HG02642 (cell line): Measurements from ENCODE around the gene CSMD2.

Source experiments
- ATAC-seq: cut with Tn5 transposase; IDR thresholded peaks from one replicate; pipeline ENCODE4 v1.9.1; 2021; ENCODE audit warnings: mild to moderate bottlenecking; ENCODE audit not compliant: unreplicated experiment, poor library complexity

CSMD2 gene

DNA sequence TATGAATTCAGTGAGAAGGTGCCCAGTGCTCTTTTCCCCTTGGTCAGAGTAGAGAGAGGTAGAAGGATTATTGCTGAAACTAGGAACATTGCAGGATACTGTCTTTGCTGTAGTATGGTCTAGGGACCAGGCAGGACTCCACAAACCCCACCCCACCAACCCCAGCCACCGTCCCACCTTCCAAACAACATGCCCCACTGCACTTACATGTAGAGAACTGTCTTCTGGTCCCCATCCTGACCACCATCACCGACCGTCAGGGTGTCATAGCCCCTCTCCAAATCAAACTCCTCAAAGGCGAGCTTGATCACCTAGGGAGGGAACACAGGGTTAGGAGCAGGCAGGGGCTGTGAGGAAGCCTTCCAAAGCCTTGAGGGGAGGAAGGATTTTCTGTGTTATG, 372.8 kb downstream of the CSMD2 start:
- ATAC-seq, result no peak

DNA sequence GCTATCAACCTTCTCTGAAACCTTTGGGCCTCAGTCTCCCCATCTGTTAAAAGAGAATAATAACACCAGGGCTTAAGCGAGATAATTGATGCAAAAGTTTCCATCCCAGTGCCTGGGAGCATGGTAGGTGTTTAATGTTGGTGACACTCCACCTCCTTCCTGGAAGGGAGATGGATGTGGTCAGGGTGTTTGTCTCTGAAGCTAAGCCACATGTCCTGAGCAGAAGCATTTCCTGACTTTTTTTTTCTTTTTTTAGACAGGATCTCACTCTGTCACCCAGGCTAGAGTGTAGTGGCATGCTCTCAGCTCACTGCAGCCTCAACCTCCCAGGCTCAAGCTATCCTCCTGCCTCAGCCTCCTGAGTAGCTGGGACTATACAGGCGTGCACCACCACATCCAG, 373.8 kb downstream of the CSMD2 start:
- no peak for ATAC-seq

DNA sequence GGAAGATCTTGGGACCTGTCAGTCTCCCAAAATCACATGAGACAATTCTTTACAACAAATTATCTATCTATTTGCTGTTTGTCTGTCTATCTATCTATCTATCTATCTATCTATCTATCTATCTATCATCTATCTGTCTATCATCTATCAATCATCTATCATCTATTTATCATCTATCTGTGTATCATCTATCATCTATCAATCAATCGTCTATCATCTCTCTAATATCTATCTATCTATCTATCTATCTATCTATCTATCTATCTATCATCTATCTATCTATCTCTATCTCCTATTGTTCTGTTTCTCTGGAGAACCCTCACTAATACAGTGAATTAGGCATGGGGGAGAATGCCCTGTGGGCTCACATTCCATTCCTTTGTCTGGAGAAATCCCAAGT, 374.5 kb downstream of the CSMD2 start:
- no peak for ATAC-seq

DNA sequence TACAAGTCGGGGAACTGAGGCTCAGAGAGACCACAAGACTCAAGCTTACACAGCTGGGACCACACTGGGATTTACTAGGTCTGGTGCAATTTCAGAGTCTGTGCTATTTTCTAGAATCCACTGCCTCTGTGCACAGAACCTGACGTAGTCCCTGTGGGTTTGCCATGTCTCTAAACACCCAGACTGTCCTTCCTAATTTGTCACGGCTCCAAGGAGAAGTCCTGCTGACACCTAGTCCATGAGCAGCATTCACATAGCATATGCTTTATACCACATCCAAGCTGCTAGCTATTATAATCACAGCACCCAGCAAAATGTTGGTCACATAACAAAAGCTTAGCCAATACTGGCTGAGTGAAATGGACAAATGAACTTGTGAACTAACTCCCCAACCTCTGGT, 380.2 kb downstream of the CSMD2 start:
- ATAC-seq, result no peak

DNA sequence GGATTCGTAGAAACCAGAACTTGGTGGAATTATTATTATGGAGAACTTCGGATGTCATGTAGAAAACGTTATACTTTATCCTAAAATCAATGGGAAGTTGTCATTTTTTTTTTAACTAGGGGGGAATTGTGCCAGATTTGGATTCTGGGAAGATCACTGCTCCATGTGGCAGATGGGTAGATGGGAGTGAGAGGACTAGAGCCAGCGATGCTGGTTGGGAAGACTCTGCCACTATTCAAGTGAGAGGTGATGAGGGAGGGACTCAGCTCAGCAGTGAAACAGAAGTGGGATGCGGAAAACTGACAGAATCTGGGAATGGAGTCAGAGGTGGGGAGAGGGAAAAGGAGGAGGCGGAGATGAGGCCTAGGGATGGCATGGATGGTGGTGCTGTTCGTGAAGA, 382.3 kb downstream of the CSMD2 start:
- ATAC-seq, result no peak

DNA sequence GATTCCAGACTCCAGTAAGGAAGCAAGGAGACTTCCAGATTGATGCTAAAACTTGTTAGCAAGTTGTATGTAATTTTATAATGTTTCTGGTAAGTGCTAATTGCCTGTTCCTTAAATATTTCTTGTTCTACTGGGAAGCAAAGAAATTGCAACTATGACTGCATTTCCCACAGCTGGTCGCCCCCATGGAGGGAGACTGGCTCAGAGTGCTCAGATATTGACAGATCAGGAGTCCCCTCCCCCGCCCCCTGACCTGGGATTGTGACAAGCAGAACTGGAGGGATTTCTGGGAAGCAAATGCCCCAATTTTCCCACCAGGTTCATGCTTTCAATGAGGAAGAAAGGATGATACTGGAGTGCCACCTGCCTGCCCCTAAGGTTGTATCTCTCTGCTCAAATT, 383.4 kb downstream of the CSMD2 start:
- ATAC-seq, result no peak

DNA sequence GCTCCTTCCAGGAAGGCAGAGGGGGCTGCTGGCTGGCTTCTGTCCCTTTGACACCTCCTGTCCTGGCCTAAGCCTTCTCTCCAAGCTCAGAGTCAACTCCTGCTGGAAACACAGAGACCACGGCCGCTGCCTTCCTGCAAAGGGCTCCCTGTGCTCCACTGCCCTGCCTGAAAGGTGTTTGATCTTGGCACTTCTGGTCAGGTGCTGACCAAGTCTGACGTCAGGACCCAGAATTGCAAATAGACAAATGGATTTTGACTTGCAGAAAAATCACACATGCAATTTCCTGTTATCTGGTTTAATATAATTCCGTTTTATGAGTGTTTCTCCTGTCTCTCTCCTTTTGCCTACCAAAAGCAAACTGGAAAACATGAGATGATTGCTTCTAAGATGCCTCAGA, 387.7 kb downstream of the CSMD2 start:
- no peak for ATAC-seq

DNA sequence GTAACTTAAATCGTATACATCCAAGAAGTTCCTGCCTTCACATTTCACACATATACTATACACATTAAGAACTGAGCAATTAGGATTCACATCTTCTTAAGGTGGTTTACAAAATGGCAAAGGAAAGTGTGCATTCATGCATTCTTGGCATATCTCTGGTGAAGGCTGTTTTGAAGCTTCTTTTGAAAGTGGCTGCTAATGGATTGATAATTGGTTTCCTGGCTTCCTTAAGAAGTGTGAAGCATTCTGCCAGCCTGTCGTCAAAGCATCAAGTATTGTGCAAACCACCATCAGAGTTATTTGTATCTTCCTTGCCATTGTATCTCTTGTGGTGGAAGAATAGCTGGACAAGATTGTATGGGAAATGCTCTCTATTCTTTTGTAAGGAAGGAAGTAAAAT, 396.2 kb downstream of the CSMD2 start:
- ATAC-seq, result no peak

DNA sequence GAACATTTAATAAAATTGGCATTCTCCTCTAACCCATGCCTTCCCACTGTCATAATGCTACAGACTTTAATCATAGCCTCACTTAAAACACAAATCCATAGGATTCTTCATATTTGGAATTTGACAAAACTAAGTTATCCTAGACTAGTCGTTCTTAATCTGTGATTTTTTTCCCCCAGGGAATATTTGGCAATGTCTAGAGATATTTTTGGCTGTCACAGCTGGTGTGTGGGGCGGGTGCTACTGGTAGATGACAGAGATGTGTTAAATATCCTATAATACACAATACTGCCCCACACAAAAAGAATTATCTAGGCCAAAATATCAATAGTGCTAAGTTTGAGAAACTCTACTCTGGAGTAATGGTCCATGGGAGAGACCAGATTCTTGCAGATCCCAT, 396.9 kb downstream of the CSMD2 start:
- no peak for ATAC-seq

DNA sequence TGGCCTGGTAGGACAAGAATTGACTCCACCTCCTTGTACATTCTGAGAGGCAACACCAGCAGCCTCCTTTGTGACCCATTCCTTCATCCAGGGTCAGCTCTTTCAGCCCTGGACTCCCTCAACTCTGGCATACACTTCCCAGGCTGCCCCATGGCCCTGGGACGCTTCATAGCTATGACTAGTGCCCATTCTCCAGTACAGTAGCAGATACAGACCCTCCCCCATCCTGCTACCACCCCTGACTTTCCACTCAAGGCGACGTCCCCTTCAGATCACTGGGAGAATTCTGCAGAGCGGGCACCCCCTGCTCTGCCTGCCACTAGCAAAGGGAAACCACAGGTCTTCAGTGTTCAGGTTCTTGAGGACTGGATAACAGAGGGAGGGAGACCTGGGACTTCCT, 400.9 kb downstream of the CSMD2 start:
- no peak for ATAC-seq

DNA sequence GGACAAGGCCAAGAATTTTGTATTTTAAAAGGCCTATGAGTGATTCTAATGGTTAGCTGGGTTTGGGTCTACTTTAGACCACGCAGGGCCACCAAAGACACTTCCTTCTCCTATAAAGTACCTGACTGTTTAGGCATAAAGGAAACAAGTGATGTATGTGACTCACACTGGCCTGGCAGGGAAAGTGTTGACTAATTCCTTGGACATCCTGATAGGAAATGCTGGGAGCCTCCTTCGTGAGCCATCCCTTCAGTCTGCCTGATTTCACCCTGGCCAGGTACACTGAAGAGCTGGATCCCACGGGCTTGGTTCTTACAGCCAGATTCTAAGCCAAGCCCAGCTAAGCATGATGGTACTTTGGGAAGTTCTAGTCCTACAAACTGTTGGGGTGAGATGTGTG, 401.6 kb downstream of the CSMD2 start:
- ATAC-seq, result no peak

DNA sequence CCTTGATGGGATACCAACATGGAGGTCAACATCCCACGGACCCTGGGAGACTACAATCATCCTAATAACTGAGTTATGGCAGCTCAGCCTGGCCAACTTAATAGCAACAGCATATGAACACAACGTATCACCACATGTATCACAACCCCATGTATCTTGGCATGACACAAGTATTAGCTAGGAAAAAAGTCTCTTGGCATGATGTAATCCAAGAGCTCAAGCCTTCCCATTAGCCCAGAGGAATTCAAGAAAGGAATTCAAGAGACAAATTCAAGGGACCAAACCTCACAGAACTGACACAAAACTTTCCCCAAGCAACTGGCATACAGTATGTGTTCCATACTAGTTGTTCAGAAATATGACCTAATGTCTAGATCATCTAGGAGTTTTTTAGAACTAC, 402.1 kb downstream of the CSMD2 start:
- no peak for ATAC-seq

DNA sequence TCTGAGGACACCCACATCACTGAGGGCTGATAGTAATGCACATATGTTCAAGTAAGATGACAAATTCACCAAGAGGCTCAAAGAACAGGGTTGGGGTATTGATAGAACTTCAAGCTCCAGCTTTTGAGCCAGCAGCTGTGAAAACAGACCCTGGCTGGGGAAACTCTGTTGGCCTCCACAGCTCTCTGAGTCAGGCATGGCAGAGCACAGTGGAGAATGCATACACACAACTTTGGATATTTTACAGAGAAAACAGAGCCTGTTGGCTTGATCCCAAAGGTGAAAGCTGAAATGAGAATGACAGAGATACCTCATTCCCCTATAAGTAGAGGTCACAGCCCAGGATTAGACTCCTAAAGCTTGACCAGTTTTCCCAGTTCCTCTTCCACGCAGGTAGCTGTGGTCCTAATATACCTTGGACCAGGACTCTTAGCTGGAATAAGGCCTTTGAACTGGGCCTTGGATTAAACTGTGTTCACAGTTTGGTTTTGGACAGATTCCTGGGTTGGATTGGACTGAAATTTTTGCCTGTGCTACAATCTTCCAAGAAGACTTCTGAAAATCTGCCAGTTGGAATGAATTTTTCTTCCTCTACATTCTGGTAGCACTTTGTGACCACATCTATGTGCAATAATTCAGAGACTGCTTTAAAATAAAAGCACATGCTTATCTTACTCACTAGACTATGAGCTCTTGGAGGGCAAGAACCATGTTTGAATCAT, 402.8 kb downstream of the CSMD2 start:
- no peak for ATAC-seq

DNA sequence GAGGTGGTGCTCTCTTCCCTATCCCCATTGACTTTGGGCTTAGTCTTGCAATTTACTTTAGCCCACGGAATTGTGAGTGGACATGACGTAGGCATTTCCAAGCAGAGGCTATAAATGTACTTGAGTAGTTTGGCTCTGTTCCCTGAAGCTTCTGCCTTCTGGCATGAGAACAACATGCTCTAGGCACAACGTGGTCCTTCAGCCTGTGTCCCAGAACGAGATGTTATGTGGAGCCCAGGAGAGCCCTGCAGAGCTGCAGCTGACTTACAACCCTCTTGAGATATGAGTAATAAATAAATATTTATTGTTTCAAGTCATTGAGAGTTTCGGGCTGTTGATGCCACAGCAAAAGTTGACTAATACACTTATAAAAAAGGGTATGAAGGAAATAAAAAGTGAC, 406.3 kb downstream of the CSMD2 start:
- no peak for ATAC-seq

DNA sequence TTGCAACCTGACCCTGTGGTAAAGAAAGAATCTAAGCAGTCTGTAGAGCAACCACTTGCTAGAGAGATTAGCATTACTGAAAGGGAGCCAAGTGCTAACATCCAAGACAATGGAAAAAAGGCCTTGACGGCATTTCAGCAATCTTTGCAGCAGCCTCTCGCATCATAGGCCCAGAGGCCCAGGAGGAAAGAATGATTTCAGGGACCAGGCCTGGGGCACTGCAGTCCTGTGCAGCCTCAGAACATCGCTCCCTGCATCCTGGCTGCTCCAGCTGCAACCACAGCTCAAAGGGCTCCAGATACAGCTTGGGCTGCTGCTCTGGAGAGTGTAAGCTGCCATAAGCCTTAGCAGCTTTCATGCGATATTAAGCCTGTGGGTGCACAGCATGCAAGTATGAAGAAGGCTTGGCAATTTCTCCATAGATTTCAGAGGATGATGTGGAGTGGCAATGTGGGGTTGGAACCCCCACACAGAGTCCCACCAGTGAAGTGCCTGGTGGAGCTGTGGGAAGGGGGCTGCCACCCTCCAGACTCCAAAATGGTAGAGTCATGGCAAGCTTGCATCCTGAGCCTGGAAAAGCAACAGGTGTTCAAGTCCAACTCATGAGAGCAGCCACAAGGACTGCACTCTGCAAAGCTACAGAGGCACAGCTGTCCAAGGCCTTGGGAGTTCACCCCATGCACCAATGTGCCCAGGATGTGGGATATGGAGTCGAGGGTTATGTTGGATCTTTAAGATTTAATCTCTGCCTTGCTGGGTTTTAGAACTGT, 411.8 kb downstream of the CSMD2 start:
- no peak for ATAC-seq

DNA sequence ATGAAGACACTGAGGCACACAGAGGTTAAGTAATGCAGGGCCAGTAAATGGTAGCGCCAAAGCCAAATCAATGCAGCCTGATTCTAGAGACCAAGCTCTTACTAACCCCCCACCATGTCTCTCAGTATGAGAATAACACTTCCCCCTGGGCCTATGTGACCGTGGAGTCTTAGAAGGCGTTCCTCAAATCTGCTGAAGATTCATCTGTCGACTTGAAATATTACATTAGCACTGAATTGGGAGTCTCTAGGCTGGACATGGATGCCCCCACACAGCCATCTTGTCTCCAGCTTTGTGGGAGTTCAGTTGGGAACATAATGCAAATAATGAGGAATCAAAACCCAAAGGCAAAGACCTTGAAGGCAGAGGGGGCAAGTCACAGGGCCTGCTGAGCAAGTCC, 419.1 kb downstream of the CSMD2 start:
- ATAC-seq, result no peak

DNA sequence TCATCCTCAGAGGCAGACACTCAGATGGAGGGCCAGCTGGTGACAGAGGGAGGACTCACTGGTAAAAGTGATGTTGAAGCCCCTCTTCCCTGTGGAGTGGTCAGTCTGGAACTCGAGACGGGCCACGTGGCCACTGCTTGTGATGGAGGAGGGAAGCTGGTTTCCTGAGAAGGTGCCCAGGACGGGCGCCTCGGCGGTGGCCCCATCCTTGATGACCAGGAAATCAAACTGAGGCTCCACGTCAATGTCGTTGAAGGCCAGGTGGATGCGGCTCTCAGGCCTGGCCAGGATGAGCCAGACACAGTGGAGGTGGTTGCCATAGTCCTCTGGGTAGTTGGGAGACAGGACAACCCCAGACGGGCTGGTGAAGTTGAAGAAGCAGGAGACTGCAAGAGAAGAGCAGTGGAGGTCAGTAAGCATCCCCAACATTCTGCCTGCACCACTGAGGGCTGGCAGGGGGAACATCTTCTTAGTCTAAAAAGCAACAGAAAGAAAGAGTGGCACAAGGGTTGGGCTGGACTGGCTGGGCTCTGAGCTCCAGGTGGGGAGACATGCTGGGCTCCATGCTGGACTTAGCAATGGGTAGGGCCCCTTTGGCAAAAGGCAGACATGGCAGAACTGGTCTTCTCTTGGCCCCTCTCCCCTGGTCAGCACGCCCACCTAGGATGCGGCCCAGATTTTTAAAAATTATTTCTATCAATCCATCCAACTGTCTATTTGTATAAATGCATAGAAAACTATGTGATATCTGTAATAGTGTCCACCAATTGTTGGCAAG, 421.6 kb downstream of the CSMD2 start:
- no peak for ATAC-seq

DNA sequence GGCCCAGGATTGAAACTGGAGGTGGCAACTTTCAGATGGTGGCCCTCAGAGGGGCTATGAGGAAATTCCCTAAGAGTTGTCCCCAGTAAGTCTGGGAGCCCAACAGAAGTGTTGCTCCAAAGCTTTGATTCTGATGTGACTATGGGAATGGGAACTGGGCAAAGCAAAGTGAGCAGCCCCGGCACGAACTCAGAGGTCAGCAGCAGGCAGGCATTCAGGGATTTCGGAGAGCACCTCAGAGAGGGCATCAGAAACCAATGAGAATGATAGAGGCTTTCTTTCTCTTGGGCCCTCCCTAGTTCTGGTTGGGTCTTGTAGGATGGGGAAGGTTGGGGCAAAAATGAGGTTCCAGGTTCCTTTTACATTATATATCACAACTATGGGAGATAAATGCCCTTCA, 422.4 kb downstream of the CSMD2 start:
- ATAC-seq, result no peak

DNA sequence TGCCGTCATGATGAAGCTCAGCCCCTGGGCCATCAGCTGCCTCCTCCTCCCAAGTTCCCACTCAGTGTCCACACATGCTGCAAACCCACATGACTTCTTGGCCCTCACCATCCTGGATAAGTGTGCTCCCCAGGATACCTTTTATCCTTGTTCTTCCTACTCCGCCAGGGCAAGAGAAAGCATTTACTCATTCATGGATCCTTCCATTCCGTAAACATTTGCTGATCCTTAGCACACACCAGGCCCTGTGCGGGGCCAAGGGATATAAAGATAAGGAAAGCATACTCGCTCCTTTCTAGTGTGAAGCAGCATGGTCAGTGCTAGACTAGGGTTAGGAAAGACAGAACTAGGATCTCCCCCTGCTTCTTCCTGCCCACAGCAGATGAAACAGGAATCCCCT, 423.3 kb downstream of the CSMD2 start:
- ATAC-seq, result no peak

DNA sequence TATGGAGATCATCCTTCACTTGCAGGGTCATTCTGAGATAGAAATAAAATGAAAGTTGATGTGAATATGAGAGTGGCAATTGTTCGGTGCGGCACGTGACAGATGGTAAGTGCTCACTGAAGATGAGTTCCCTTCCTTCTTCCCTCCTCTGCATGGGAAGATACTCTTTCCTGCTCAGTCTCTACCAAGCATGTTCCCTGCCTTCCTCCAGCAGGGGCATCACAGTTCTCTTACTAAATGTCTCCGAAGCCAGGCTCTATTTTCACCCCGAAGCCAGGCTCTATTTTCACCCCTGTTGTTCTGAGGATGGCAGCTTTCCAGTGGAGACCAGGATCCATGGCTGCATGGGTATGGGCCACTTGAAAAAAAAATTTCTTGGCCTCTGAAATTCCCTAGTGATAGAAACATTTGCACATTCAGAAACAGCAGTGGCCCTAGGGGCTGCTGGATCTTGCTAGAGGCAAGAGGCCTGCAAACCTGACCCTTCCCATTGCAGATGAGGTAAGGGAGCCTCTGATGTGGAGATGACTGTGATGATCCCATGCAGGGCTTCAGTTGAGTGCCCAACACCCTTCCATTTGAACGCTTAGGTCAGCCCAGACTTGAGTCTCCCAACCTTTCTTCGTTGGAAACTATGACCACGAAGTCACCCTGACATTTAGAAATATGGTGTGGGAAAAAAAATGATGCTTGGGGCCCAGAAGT, 424.8 kb downstream of the CSMD2 start:
- ATAC-seq, result no peak

DNA sequence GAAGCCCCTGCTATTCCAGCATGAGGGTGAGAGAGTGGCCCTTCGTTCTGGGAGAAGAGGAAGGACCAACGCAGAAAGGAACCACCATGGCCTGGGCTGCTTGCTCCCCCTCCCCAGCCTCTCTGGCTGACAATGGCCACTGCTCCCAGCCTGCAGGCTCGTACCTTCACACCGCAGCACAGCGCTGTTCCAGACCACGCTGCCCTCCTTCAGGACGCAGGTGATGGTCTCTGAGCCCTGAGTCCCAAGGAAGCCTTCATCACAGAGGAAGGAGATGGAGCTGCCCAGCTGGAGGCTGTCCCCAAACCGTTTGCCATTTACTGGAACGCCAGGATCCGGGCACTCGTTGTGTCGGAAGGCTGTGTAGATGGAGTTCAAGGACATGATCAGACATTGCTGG, 426.1 kb downstream of the CSMD2 start:
- no peak for ATAC-seq
